ENCODE data around the gene MVB12B.

DNA sequence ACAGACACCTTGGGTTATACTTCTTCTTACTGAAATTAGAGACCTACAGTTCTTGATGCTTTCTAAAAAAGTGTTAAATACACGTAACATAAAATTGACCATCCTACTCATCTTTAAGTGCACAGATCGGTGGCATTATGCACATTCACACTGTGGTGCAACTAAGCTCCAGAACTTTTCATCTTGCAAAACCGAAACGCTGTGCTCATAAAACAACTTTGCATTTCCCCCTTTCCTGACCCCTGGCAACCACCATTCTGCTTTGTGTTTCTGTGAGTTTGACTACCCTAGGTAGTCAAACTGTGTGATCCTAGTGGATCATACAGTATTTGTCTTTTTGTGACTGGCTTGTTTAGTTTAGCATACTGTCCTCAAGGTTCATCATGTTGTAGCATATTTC, 3.9 kb downstream of the MVB12B start:
- TF ChIP-seq ZNF274 (IDR thresholded peaks at IDR 0.05; ENCODE audit: low read depth, low read length) (no peak), YY1 (IDR thresholded peaks at IDR 0.05; ENCODE audit: insufficient read depth, insufficient read length) (no peak)
